Endothelial cell of umbilical vein (primary cell): ENCODE measurements around the gene ARFGEF3. TPM values are rescaled to one million over a fixed set of nuclear protein-coding genes. Genes with fewer than 3 reads are reported as not detected.

ENCODE experiments used
- BruUV-seq: library from RNA; stranded (reverse); fragments of 400-500 nt; replicated peaks from 2 replicates; lab custom pipeline; 2021; lab: Mats Ljungman, UMichigan
- CTCF ChIA-PET: fragments of 300-600, 350-600 bp; sonication (Branson Sonifier 250); formaldehyde crosslinking; loops from one replicate; lab custom pipeline; 2021; ENCODE audit warnings: antibody characterized with exemption, inconsistent platforms; lab: Charles Lee
- POLR2A ChIA-PET: fragments of 300-600, 350-600 bp; sonication (Branson Sonifier 250); formaldehyde crosslinking; loops from one replicate; lab custom pipeline; 2021; ENCODE audit warnings: antibody characterized with exemption, inconsistent platforms; lab: Charles Lee
- DNase-seq: peaks from one replicate; pipeline ENCODE4 v3.0.0-alpha.2; 2011; ENCODE audit warnings: low read depth, low spot score
- FAIRE-seq: peaks from 2 replicates; lab custom pipeline; 2011; peaks lifted over from hg19 to GRCh38; lab: Jason Lieb, UNC
- H2AFZ ChIP-seq: 2 replicates; pipeline ENCODE4 v1.6.0; 2012; ENCODE audit warnings: low read depth, low read length, control low read depth, inconsistent platforms
- H3K27ac ChIP-seq: 2 replicates; pipeline ENCODE4 v1.5.1; 2011; ENCODE audit warnings: low read depth, mild to moderate bottlenecking, control low read depth, low read length, moderate library complexity; ENCODE audit not compliant: insufficient read depth
- H3K27me3 ChIP-seq, 2 experiments: 2 replicates each; pipeline versions ENCODE4 v1.6.0 to v1.6.1; 2011; ENCODE audit warnings: low read length in 2 of 2, mixed read lengths in 1 of 2; ENCODE audit not compliant: control insufficient read depth in 2 of 2, insufficient read depth in 2 of 2
- H3K36me3 ChIP-seq, 2 experiments: 2 replicates in 1 of 2; 3 replicates in 1 of 2; pipeline ENCODE4 v1.5.1; 2011; ENCODE audit warnings: low read length in 2 of 2, mild to moderate bottlenecking in 1 of 2, moderate library complexity in 1 of 2; ENCODE audit not compliant: control insufficient read depth in 2 of 2, insufficient read depth in 2 of 2; ENCODE audit errors: extremely low read depth in 1 of 2
- H3K4me1 ChIP-seq: 3 replicates; pipeline ENCODE4 v1.5.1; 2011; ENCODE audit warnings: mild to moderate bottlenecking, low read length; ENCODE audit not compliant: control insufficient read depth, insufficient read depth; ENCODE audit errors: extremely low read depth
- H3K4me2 ChIP-seq: 2 replicates; pipeline ENCODE4 v1.6.1; 2011; ENCODE audit warnings: low read length, control low read depth, mixed read lengths; ENCODE audit not compliant: insufficient read depth
- H3K4me3 ChIP-seq, 3 experiments: fragments of 200-600 bp in 1 of 3; sonication (generic), shearing (Covaris generic) in 1 of 3; replicated peaks in 1 of 3; 2 replicates each; pipeline ENCODE4 v1.5.1; 2011 to 2016; ENCODE audit warnings: control low read depth in 3 of 3, low read length in 3 of 3, mild to moderate bottlenecking in 2 of 3, inconsistent platforms in 1 of 3, low read depth in 1 of 3, moderate library complexity in 1 of 3; ENCODE audit not compliant: insufficient read depth in 1 of 3
- H3K79me2 ChIP-seq: 2 replicates; pipeline ENCODE4 v1.6.0; 2012; ENCODE audit warnings: low read length, inconsistent platforms; ENCODE audit not compliant: control insufficient read depth, insufficient read depth
- H3K9ac ChIP-seq: replicated peaks from 2 replicates; pipeline ENCODE3; 2011; ENCODE audit warnings: low read length, control low read depth; ENCODE audit not compliant: insufficient read depth; ENCODE audit errors: extremely low read depth
- H3K9me1 ChIP-seq: replicated peaks from 3 replicates; pipeline ENCODE4 v1.6.0; 2011; ENCODE audit warnings: mild to moderate bottlenecking, low read length; ENCODE audit not compliant: control insufficient read depth, insufficient read depth; ENCODE audit errors: extremely low read depth
- H3K9me3 ChIP-seq: replicated peaks from 2 replicates; pipeline ENCODE4 v1.5.1; 2012; ENCODE audit warnings: low read length, inconsistent platforms; ENCODE audit not compliant: control insufficient read depth, insufficient read depth
- H4K20me1 ChIP-seq: replicated peaks from 2 replicates; pipeline ENCODE3; 2011; ENCODE audit warnings: mild to moderate bottlenecking, low read length; ENCODE audit not compliant: control insufficient read depth, insufficient read depth; ENCODE audit errors: extremely low read depth
- CTCF ChIP-seq, 2 donors: IDR thresholded peaks; 1 replicate in 1 of 2; 2 replicates in 1 of 2; pipeline ENCODE4 v1.5.1; 2011; ENCODE audit warnings: low read length in 2 of 2, mild to moderate bottlenecking in 2 of 2, moderate library complexity in 2 of 2, control low read depth in 1 of 2, inconsistent platforms in 1 of 2, low read depth in 1 of 2; ENCODE audit not compliant: insufficient read depth in 1 of 2; ENCODE audit errors: extremely low read depth in 1 of 2
- EZH2 ChIP-seq: IDR thresholded peaks from 2 replicates; pipeline ENCODE4 v1.6.1; 2012; ENCODE audit warnings: borderline replicate concordance, low read depth, mild to moderate bottlenecking, moderate library complexity, low read length, inconsistent platforms; ENCODE audit not compliant: severe bottlenecking
- FOS ChIP-seq: IDR thresholded peaks from 2 replicates; pipeline ENCODE4 v1.6.1; 2011; ENCODE audit warnings: mild to moderate bottlenecking, low read length, moderate library complexity, borderline replicate concordance; ENCODE audit not compliant: insufficient read depth
- GATA2 ChIP-seq: IDR thresholded peaks from 2 replicates; pipeline ENCODE4 v1.7.0; 2011; ENCODE audit warnings: low read depth, mild to moderate bottlenecking, moderate library complexity, mixed read lengths, low read length; ENCODE audit not compliant: insufficient read length, insufficient read depth
- JUN ChIP-seq: IDR thresholded peaks from 2 replicates; pipeline ENCODE4 v1.6.1; 2011; ENCODE audit warnings: borderline replicate concordance, low read depth; ENCODE audit not compliant: insufficient read length, insufficient read depth
- MAX ChIP-seq: IDR thresholded peaks from 2 replicates; pipeline ENCODE4 v1.6.1; 2011; ENCODE audit not compliant: insufficient read depth, insufficient read length
- MYC ChIP-seq: IDR thresholded peaks from one replicate; pipeline ENCODE4 v1.6.1; 2011; ENCODE audit warnings: mild to moderate bottlenecking, low read depth, low read length
- POLR2A ChIP-seq: IDR thresholded peaks from 2 replicates; pipeline ENCODE4 v1.6.1; 2012; ENCODE audit warnings: low read depth, mild to moderate bottlenecking, control low read depth, low read length
- POLR2AphosphoS5 ChIP-seq: IDR thresholded peaks from 2 replicates; pipeline ENCODE4 v1.6.1; 2012; ENCODE audit warnings: low read depth, mild to moderate bottlenecking, control low read depth, low read length, moderate library complexity; ENCODE audit not compliant: insufficient read depth
- dilution Hi-C: fragments of 300-500 bp; cut with MboI; formaldehyde crosslinking; loops from one replicate; pipeline ENCODE4 v1.15.0; 2019; ENCODE audit warnings: low sequenced_read_pairs; ENCODE audit not compliant: extremely low pct_ligation_motif_present
- intact Hi-C: fragments of 100-400 bp; cut with micrococcal nuclease; formaldehyde crosslinking; loops from one replicate; pipeline ENCODE4 v1.10.0; 2022
- polyA plus RNA-seq, 4 experiments: library from polyadenylated mRNA; depleted of rRNA in 3 of 4; stranded (reverse) in 3 of 4; unstranded in 1 of 4; fragments of >200 nt; gene quantifications; 2 replicates each; pipeline versions ENCODE4 v1.2.1 to v1.2.3, GENCODE V29; 2011 to 2012; ENCODE audit warnings: missing spikeins in 1 of 4
- total RNA-seq: library from RNA; stranded (reverse); gene quantifications from 2 replicates; pipeline ENCODE4 v1.2.3, GENCODE V29; 2021

The ARFGEF3 gene
- total and polyA plus RNA-seq, 2 donors (not counting 3 experiments of a cell fraction or from before 2014, with no cell fraction given), result 1.3 to 7.3 TPM

- ChIA-PET CTCF (interaction anchor here (1.3 kb wide), 1 partner anchor 9 kb away, joined by 3 read pairs; no protein-coding TSS in a partner anchor), POLR2A (no interaction called here)
- Histone ChIP-seq H3K79me2 (no peaks in the 10 kb centered on the region), H4K20me1 (no peaks in the 10 kb centered on the region), H3K4me2 (no peak overlapping the region), H3K4me3 (no peak overlapping the region), H3K4me1 (no peaks in the 10 kb centered on the region), H3K9ac (no peak overlapping the region), H3K27ac (no peak overlapping the region), H3K36me3 (no peaks in the 10 kb centered on the region), H3K27me3 (no peaks in the 10 kb centered on the region), H3K9me3 (no peaks in the 10 kb centered on the region), H2AFZ (no peak overlapping the region), H3K9me1 (no peaks in the 10 kb centered on the region)
- DNase-seq (no peak), FAIRE-seq (no peak)
- intact Hi-C loops, result no loop called here
- dilution Hi-C loops, result no loop called here
- no TSS peak for BruUV-seq
- TF ChIP-seq MAX (no peak), POLR2AphosphoS5 (no peak), MYC (no peak), GATA2 (no peak), FOS (no peak), CTCF (IDR thresholded peaks at IDR 0.05; ENCODE audit: extremely low read depth in 1 of 2, insufficient read depth in 1 of 2, low read depth in 1 of 2, low read length in 2 of 2) (no peak), EZH2 (no peak), JUN (no peak), POLR2A (no peak)
Measured at GRCh38 chr6:138239774-138240173, 78.0 kb downstream of the ARFGEF3 start.
